PFSK-1 (cell line): ENCODE measurements around the gene SSX2IP.

Source experiments
- FOXP2 ChIP-seq: optimal IDR thresholded peaks from 2 replicates; pipeline ENCODE3; 2011; ENCODE audit warnings: borderline replicate concordance, control low read depth, inconsistent platforms; ENCODE audit not compliant: insufficient read depth; ENCODE audit errors: extremely low read length, extremely low read depth
- POLR2AphosphoS5 ChIP-seq: IDR thresholded peaks from 2 replicates; pipeline ENCODE4 v1.6.1; 2012; ENCODE audit warnings: low read depth, mild to moderate bottlenecking, control low read depth, low read length, moderate library complexity
- SIN3A ChIP-seq: IDR thresholded peaks from 2 replicates; pipeline ENCODE4 v1.6.1; 2012; ENCODE audit warnings: mild to moderate bottlenecking, low read length, moderate library complexity, borderline replicate concordance; ENCODE audit not compliant: insufficient read depth
- TAF1 ChIP-seq: IDR thresholded peaks from 2 replicates; pipeline ENCODE4 v1.6.1; 2012; ENCODE audit warnings: low read length, control low read depth, borderline replicate concordance; ENCODE audit not compliant: insufficient read depth
- TF ChIP-seq, protein P1 (sequence below), 2 experiments: IDR thresholded peaks; 2 replicates each; pipeline versions ENCODE4 v1.6.1 to v1.8.0; 2011 to 2012; ENCODE audit warnings: low read depth in 2 of 2, low read length in 2 of 2, control low read depth in 1 of 2, inconsistent platforms in 1 of 2, mild to moderate bottlenecking in 1 of 2, moderate library complexity in 1 of 2; ENCODE audit not compliant: insufficient read depth in 1 of 2

The SSX2IP gene

DNA sequence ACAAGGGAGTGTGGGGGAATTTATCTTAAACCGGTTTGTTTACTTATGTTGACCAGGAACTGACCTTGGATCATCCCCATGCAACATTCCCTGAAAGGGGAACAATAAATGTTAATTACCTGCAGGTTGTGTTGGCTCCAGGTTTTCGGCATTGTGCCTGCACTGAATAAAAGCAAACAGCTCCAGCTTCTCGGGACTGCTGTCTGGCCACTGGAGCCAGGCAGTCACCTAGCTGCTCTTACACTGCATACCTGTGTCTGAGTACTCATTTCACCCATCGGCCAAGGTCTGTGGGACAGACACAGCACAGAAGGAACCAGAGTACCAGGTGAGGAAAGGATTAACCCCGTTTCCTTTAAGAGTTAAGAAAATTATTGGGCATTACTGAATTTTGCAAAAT is 83.3 kb downstream of the SSX2IP start:
- TF ChIP-seq POLR2AphosphoS5 = no peak
- no peak for TF ChIP-seq FOXP2
- TF ChIP-seq TAF1 = no peak
- TF ChIP-seq SIN3A = no peak
- TF ChIP-seq, protein P1, sequence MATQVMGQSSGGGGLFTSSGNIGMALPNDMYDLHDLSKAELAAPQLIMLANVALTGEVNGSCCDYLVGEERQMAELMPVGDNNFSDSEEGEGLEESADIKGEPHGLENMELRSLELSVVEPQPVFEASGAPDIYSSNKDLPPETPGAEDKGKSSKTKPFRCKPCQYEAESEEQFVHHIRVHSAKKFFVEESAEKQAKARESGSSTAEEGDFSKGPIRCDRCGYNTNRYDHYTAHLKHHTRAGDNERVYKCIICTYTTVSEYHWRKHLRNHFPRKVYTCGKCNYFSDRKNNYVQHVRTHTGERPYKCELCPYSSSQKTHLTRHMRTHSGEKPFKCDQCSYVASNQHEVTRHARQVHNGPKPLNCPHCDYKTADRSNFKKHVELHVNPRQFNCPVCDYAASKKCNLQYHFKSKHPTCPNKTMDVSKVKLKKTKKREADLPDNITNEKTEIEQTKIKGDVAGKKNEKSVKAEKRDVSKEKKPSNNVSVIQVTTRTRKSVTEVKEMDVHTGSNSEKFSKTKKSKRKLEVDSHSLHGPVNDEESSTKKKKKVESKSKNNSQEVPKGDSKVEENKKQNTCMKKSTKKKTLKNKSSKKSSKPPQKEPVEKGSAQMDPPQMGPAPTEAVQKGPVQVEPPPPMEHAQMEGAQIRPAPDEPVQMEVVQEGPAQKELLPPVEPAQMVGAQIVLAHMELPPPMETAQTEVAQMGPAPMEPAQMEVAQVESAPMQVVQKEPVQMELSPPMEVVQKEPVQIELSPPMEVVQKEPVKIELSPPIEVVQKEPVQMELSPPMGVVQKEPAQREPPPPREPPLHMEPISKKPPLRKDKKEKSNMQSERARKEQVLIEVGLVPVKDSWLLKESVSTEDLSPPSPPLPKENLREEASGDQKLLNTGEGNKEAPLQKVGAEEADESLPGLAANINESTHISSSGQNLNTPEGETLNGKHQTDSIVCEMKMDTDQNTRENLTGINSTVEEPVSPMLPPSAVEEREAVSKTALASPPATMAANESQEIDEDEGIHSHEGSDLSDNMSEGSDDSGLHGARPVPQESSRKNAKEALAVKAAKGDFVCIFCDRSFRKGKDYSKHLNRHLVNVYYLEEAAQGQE (IDR thresholded peaks at IDR 0.05; ENCODE audit: insufficient read depth in 1 of 2, low read depth in 2 of 2, low read length in 2 of 2) = no peak

GRCh38 chr1:84605157-84605556 is 85.1 kb downstream of the SSX2IP start:
- TF ChIP-seq POLR2AphosphoS5 (no peak), TAF1 (no peak), SIN3A (no peak), FOXP2 (no peak)
- TF ChIP-seq, protein P1 (IDR thresholded peaks at IDR 0.05; ENCODE audit: insufficient read depth in 1 of 2, low read depth in 2 of 2, low read length in 2 of 2) = no peak

GRCh38 chr1:84603941-84604830 is 86.1 kb downstream of the SSX2IP start:
- TF ChIP-seq, protein P1 (IDR thresholded peaks at IDR 0.05; ENCODE audit: insufficient read depth in 1 of 2, low read depth in 2 of 2, low read length in 2 of 2) = peak; percentile 23 to 55; a peak in 1 of 4 replicates
- TF ChIP-seq POLR2AphosphoS5 = no peak

GRCh38 chr1:84603223-84603622 is 87.0 kb downstream of the SSX2IP start:
- TF ChIP-seq, protein P1 (IDR thresholded peaks at IDR 0.05; ENCODE audit: insufficient read depth in 1 of 2, low read depth in 2 of 2, low read length in 2 of 2) = no peak
- TF ChIP-seq POLR2AphosphoS5 (no peak), TAF1 (no peak), SIN3A (no peak), FOXP2 (no peak)

DNA sequence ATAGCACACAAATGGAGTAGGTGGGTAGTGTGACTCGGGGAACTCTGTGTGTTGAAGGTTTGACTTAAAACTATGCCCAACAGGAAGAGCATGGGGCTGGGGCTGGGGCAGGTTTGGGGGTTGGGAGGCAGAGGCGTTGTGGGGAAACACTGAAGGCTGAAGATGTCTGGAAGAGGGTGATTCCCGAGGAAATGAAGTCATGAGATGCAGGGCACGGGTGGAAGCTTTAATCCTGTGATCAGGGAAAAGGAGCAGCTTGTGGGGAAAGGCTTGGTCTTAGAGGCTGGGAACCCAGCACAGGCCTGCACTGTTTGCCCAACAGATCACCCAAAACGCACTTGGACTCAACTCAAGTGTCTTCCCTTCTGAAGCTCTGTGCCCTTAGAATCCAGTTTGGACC is 89.5 kb downstream of the SSX2IP start:
- no peak for TF ChIP-seq TAF1
- TF ChIP-seq SIN3A = no peak
- TF ChIP-seq FOXP2 = no peak
- TF ChIP-seq, protein P1 (IDR thresholded peaks at IDR 0.05; ENCODE audit: insufficient read depth in 1 of 2, low read depth in 2 of 2, low read length in 2 of 2) = no peak
- no peak for TF ChIP-seq POLR2AphosphoS5
